H1 (cell line): ENCODE results near the gene KCNJ2. TPM values are rescaled to one million over a fixed set of nuclear protein-coding genes. Genes with fewer than 3 reads are reported as not detected.

Experiments used
- CTCF ChIA-PET: fragments of 300-600 bp; sonication (Branson Sonifier 250); formaldehyde crosslinking; loops from one replicate; lab custom pipeline; 2021; ENCODE audit not compliant: partially characterized antibody; lab: Charles Lee
- POLR2A ChIA-PET: fragments of 300-600 bp; sonication (Branson Sonifier 250); formaldehyde crosslinking; loops from one replicate; lab custom pipeline; 2021; ENCODE audit warnings: inconsistent platforms; ENCODE audit not compliant: partially characterized antibody; lab: Charles Lee
- DNase-seq, 2 experiments: peaks; one replicate each; pipeline versions ENCODE4 v3.0.0 to v3.0.0-alpha.2; 2010 to 2022; ENCODE audit warnings: low spot score in 2 of 2, low read depth in 1 of 2, mixed read lengths in 1 of 2
- FAIRE-seq: peaks from 2 replicates; lab custom pipeline; 2011; peaks lifted over from hg19 to GRCh38; lab: Jason Lieb, UNC
- H2AFZ ChIP-seq: 2 replicates; pipeline ENCODE4 v1.8.1; 2012; ENCODE audit warnings: low read length, inconsistent platforms
- H2AK5ac ChIP-seq: 2 replicates; pipeline ENCODE4 v1.6.1; 2013; ENCODE audit warnings: low read depth, low read length
- H2BK120ac ChIP-seq: replicated peaks from 2 replicates; pipeline ENCODE3; 2013; ENCODE audit warnings: low read depth, low read length, inconsistent platforms
- H2BK12ac ChIP-seq: 2 replicates; pipeline ENCODE4 v1.6.1; 2013; ENCODE audit warnings: low read depth, low read length
- H2BK15ac ChIP-seq: 2 replicates; pipeline ENCODE4 v1.6.1; 2013; ENCODE audit warnings: low read length
- H2BK20ac ChIP-seq: 2 replicates; pipeline ENCODE4 v1.6.1; 2013; ENCODE audit warnings: low read length
- H2BK5ac ChIP-seq: 2 replicates; pipeline ENCODE4 v1.6.1; 2013; ENCODE audit warnings: low read depth, low read length
- H3K14ac ChIP-seq: 2 replicates; pipeline ENCODE4 v1.6.1; 2013; ENCODE audit warnings: inconsistent platforms; ENCODE audit not compliant: insufficient read length
- H3K18ac ChIP-seq: 2 replicates; pipeline ENCODE4 v1.6.1; 2013; ENCODE audit warnings: low read length; ENCODE audit errors: extremely low read depth
- H3K23ac ChIP-seq: 2 replicates; pipeline ENCODE4 v1.6.1; 2013; ENCODE audit warnings: inconsistent platforms; ENCODE audit not compliant: insufficient read length
- H3K23me2 ChIP-seq: 2 replicates; pipeline ENCODE4 v1.6.1; 2013; ENCODE audit warnings: low read depth, low read length
- H3K27ac ChIP-seq: 2 replicates; pipeline ENCODE4 v1.6.1; 2011; ENCODE audit warnings: low read depth, low read length, inconsistent platforms
- H3K27me3 ChIP-seq, 4 experiments: replicated peaks in 1 of 4; 1 replicate in 1 of 4; 2 replicates in 3 of 4; pipeline versions ENCODE4 v1.6.1 to v1.8.1; 2011 to 2013; ENCODE audit warnings: low read length in 3 of 4, mild to moderate bottlenecking in 3 of 4, inconsistent platforms in 2 of 4, mixed read lengths in 2 of 4, moderate library complexity in 1 of 4; ENCODE audit not compliant: control insufficient read depth in 3 of 4, insufficient read depth in 3 of 4; ENCODE audit errors: extremely low read depth in 1 of 4
- H3K36me3 ChIP-seq, 4 experiments: 2 replicates each; pipeline versions ENCODE4 v1.6.1 to v1.8.1; 2011 to 2013; ENCODE audit warnings: mild to moderate bottlenecking in 4 of 4, low read length in 3 of 4, moderate library complexity in 2 of 4, control low read depth in 1 of 4, inconsistent platforms in 1 of 4; ENCODE audit not compliant: insufficient read depth in 4 of 4, control insufficient read depth in 2 of 4
- H3K4ac ChIP-seq: replicated peaks from 2 replicates; pipeline ENCODE3; 2013; ENCODE audit warnings: low read length, low read depth, mixed read lengths, inconsistent platforms; ENCODE audit not compliant: insufficient read length
- H3K4me1 ChIP-seq, 4 experiments: replicated peaks in 1 of 4; 1 replicate in 1 of 4; 2 replicates in 3 of 4; pipeline versions ENCODE4 v1.6.1 to v1.8.1; 2011 to 2013; ENCODE audit warnings: low read length in 3 of 4, inconsistent platforms in 2 of 4, mixed read lengths in 1 of 4; ENCODE audit not compliant: insufficient read depth in 4 of 4, control insufficient read depth in 3 of 4
- H3K4me2 ChIP-seq, 2 experiments: 2 replicates each; pipeline versions ENCODE4 v1.6.1 to v1.8.1; 2011 to 2013; ENCODE audit warnings: low read depth in 2 of 2, low read length in 2 of 2, control low read depth in 1 of 2, inconsistent platforms in 1 of 2, mild to moderate bottlenecking in 1 of 2; ENCODE audit not compliant: insufficient read depth in 1 of 2
- H3K4me3 ChIP-seq, 4 experiments: fragments of 200-600, 300-600 bp in 1 of 4; sonication (generic), shearing (Covaris generic), sonication (Bioruptor Twin) in 1 of 4; 2 replicates each; pipeline versions ENCODE4 v1.5.1 to v1.8.1; 2011 to 2016; ENCODE audit warnings: low read length in 4 of 4, low read depth in 3 of 4, control low read depth in 2 of 4, inconsistent platforms in 2 of 4, mild to moderate bottlenecking in 2 of 4, mixed read lengths in 1 of 4, moderate library complexity in 1 of 4; ENCODE audit not compliant: insufficient read depth in 2 of 4; ENCODE audit errors: extremely low read depth in 1 of 4
- H3K56ac ChIP-seq: replicated peaks from 2 replicates; pipeline ENCODE3; 2013; ENCODE audit warnings: low read depth, mild to moderate bottlenecking, mixed read lengths, low read length, inconsistent platforms; ENCODE audit not compliant: insufficient read length
- H3K79me1 ChIP-seq: 2 replicates; pipeline ENCODE4 v1.6.1; 2013; ENCODE audit warnings: low read depth, low read length, control low read depth
- H3K79me2 ChIP-seq, 2 experiments: 2 replicates each; pipeline versions ENCODE4 v1.6.1 to v1.8.1; 2012 to 2013; ENCODE audit warnings: low read length in 2 of 2, mild to moderate bottlenecking in 2 of 2, inconsistent platforms in 1 of 2; ENCODE audit not compliant: insufficient read depth in 2 of 2, control insufficient read depth in 1 of 2
- H3K9ac ChIP-seq, 4 experiments: replicated peaks in 1 of 4; 1 replicate in 1 of 4; 2 replicates in 3 of 4; pipeline versions ENCODE4 v1.6.1 to v1.8.1; 2011 to 2013; ENCODE audit warnings: low read depth in 3 of 4, low read length in 3 of 4, control low read depth in 2 of 4, mild to moderate bottlenecking in 2 of 4, moderate library complexity in 2 of 4, inconsistent platforms in 1 of 4; ENCODE audit errors: extremely low read depth in 1 of 4
- H3K9me3 ChIP-seq, 2 experiments: 2 replicates each; pipeline versions ENCODE4 v1.6.1 to v1.8.1; 2012 to 2013; ENCODE audit warnings: mild to moderate bottlenecking in 2 of 2, moderate library complexity in 2 of 2, control low read depth in 1 of 2, inconsistent platforms in 1 of 2, low read depth in 1 of 2, low read length in 1 of 2, mixed read lengths in 1 of 2; ENCODE audit not compliant: insufficient read depth in 2 of 2
- H4K20me1 ChIP-seq, 2 experiments: replicated peaks in 1 of 2; 2 replicates each; pipeline versions ENCODE3 to v1.8.1; 2011 to 2013; ENCODE audit warnings: inconsistent platforms in 2 of 2, low read length in 2 of 2, mild to moderate bottlenecking in 1 of 2; ENCODE audit not compliant: insufficient read depth in 2 of 2, control insufficient read depth in 1 of 2
- H4K5ac ChIP-seq: 2 replicates; pipeline ENCODE4 v1.6.1; 2013; ENCODE audit warnings: low read length, low read depth, mixed read lengths, inconsistent platforms; ENCODE audit not compliant: insufficient read length
- H4K8ac ChIP-seq: 2 replicates; pipeline ENCODE4 v1.8.0; 2013; ENCODE audit warnings: mild to moderate bottlenecking, moderate library complexity, low read length, inconsistent platforms; ENCODE audit not compliant: insufficient read depth; ENCODE audit errors: extremely low read depth
- H4K91ac ChIP-seq: replicated peaks from 2 replicates; pipeline ENCODE3; 2013; ENCODE audit warnings: low read length, mixed read lengths, inconsistent platforms; ENCODE audit not compliant: insufficient read length
- EZH2 ChIP-seq: fragments of 200-600 bp; sonication (generic); IDR thresholded peaks from 2 replicates; pipeline ENCODE4 v1.7.1; 2012; ENCODE audit warnings: low read depth, mild to moderate bottlenecking, moderate library complexity, low read length, inconsistent platforms; ENCODE audit not compliant: severe bottlenecking
- NANOG ChIP-seq: IDR thresholded peaks from 2 replicates; pipeline ENCODE4 v1.6.1; 2011; ENCODE audit warnings: low read length, low read depth, mild to moderate bottlenecking, inconsistent platforms; ENCODE audit not compliant: insufficient read depth, poor library complexity, severe bottlenecking
- WGBS, 2 experiments: shearing (Covaris generic) in 1 of 2; methylation state at CpG; one replicate each; pipeline versions ENCODE4 v1.1.6 to v1.1.7; 2013 to 2015; ENCODE audit warnings: low lambda C conversion rate in 2 of 2, mixed read lengths in 2 of 2, inconsistent platforms in 1 of 2, low coverage in 1 of 2, missing lambda C conversion rate in 1 of 2; ENCODE audit not compliant: insufficient replicate concordance in 2 of 2, insufficient coverage in 1 of 2, insufficient read length in 1 of 2; ENCODE audit errors: extremely low coverage in 1 of 2, missing lambda C conversion rate in 1 of 2; 5-methylcytosine and 5-hydroxymethylcytosine counted together
- polyA plus RNA-seq, 7 experiments: library from polyadenylated mRNA; depleted of rRNA in 3 of 7; stranded (reverse) in 5 of 7; unstranded in 2 of 7; fragments of >200 nt in 5 of 7; fragments of 200-250 nt in 2 of 7; gene quantifications; 1 replicate in 5 of 7; 2 replicates in 1 of 7; 4 replicates in 1 of 7; pipeline versions ENCODE4 v1.2.1 to v1.2.3, GENCODE V29; 2011 to 2013; ENCODE audit warnings: missing spikeins in 2 of 7, mixed read lengths in 2 of 7
- total RNA-seq: library from RNA; stranded (reverse); fragmentation: NEBNext Ultra II Directional; extraction: Animal tissue kit (Norgen Biotek cat#: 25700); gene quantifications from 2 replicates; pipeline ENCODE4 v1.2.1, GENCODE V29; 2021

Gene KCNJ2
- total and polyA plus RNA-seq, 2 of the 8 experiments (the other 6 are each of a cell fraction or from before 2014, with no cell fraction given), result 0.23 to 0.76 TPM

DNA sequence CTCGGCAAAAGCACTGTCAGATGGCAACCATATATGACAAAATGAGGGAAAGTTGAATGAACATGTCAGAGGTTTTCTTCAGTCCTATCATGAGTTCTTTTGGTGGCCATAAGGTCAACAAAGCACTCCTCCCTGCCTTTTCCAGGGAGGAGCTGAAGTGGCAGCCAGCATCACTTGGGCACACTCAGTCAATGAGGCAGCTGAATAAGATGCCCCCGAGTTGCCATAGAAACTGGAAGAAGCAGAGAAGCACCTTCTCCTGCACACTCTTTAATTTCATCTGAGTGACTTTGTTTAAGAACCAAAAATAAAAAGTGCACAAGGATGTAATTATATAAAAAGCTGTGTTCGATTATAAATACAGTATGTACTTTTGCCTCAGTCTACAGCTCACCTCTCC is 16.0 kb downstream of the KCNJ2 start:
- Histone ChIP-seq H3K23ac (no peak overlapping the region), H3K79me2 (no peaks in the 10 kb centered on the region), H3K4ac (no peak overlapping the region), H3K36me3 (no peaks in the 10 kb centered on the region), H3K27me3 (no peaks in the 10 kb centered on the region), H2AFZ (no peak overlapping the region), H4K8ac (no peak overlapping the region), H3K79me1 (no peaks in the 10 kb centered on the region), H3K18ac (no peak overlapping the region), H2BK15ac (no peak overlapping the region), H3K4me2 (no peak overlapping the region), H4K91ac (no peak overlapping the region), H3K56ac (no peak overlapping the region), H4K5ac (no peak overlapping the region), H3K23me2 (no peaks in the 10 kb centered on the region), H3K14ac (no peak overlapping the region), H2BK20ac (no peak overlapping the region), H2BK5ac (no peak overlapping the region), H3K9me3 (no peaks in the 10 kb centered on the region), H2BK12ac (no peak overlapping the region), H3K4me1 (no peaks in the 10 kb centered on the region), H3K9ac (no peak overlapping the region), H3K4me3 (no peak overlapping the region), H2BK120ac (no peak overlapping the region), H4K20me1 (no peaks in the 10 kb centered on the region), H2AK5ac (no peak overlapping the region), H3K27ac (no peak overlapping the region)
- WGBS, 2 experiments, result 95% methylated on average over 3 of the region's 3 CpGs; no CpG with 5 or more reads in 1 of the 2 experiments
- POLR2A ChIA-PET, result no interaction called here
- DNase-seq, result no peak
- CTCF ChIA-PET, result no interaction called here
- no peak for FAIRE-seq
- TF ChIP-seq NANOG (no peak), EZH2 (no peak)
